Breast epithelium (tissue), 4 donors: Measurements from ENCODE around the gene RB1. TPM values are rescaled to one million over a fixed set of nuclear protein-coding genes. Genes with fewer than 3 reads are reported as not detected.
A peak's percentile ranks its signal among the peaks of the same experiment; 100 is the strongest.

ENCODE experiments used
- DNase-seq, 2 donors: peaks; one replicate each; pipeline ENCODE4 v3.0.0-alpha.2; 2019; ENCODE audit warnings: low spot score in 2 of 2
- H3K27ac ChIP-seq, 2 donors: fragments of 200-600 bp; sonication (generic) in 1 of 2; one replicate each; pipeline ENCODE4 v1.5.1; 2016 to 2019; ENCODE audit warnings: mild to moderate bottlenecking in 1 of 2
- H3K27me3 ChIP-seq, 2 donors: fragments of 200-600 bp; sonication (generic) in 1 of 2; one replicate each; pipeline versions ENCODE4 v1.5.1 to v1.6.0; 2017 to 2019; ENCODE audit warnings: control low read depth in 1 of 2, mild to moderate bottlenecking in 1 of 2
- H3K36me3 ChIP-seq: fragments of 200-600 bp; one replicate; pipeline ENCODE4 v1.5.1; 2019
- H3K4me1 ChIP-seq, 2 donors: fragments of 200-600 bp; sonication (generic); one replicate each; pipeline ENCODE4 v1.5.1; 2016 to 2019; ENCODE audit warnings: control low read depth in 1 of 2
- H3K4me3 ChIP-seq, 3 donors: fragments of 200-600 bp; sonication (generic); 1 replicate in 2 of 3; 2 replicates in 1 of 3; pipeline ENCODE4 v1.5.1; 2016 to 2019; ENCODE audit warnings: mild to moderate bottlenecking in 3 of 3, moderate library complexity in 2 of 3
- H3K9me3 ChIP-seq, 2 donors: fragments of 200-600 bp; sonication (generic) in 1 of 2; one replicate each; pipeline ENCODE4 v1.5.1; 2016 to 2019; ENCODE audit warnings: control low read depth in 1 of 2
- CTCF ChIP-seq, 3 donors: fragments of 450-650 bp; IDR thresholded peaks; one replicate each; pipeline ENCODE4 v1.5.1; 2016 to 2017; ENCODE audit warnings: antibody characterized with exemption in 3 of 3, mild to moderate bottlenecking in 3 of 3, moderate library complexity in 3 of 3
- POLR2A ChIP-seq: fragments of 450-650 bp; IDR thresholded peaks from one replicate; pipeline ENCODE4 v1.6.1; 2016; ENCODE audit warnings: antibody characterized with exemption, mild to moderate bottlenecking, moderate library complexity
- POLR2AphosphoS5 ChIP-seq, 3 donors: sonication (generic); formaldehyde crosslinking; IDR thresholded peaks; one replicate each; pipeline ENCODE4 v1.6.1; 2017; ENCODE audit warnings: antibody characterized with exemption in 3 of 3
- intact Hi-C: fragments of 100-400 bp; cut with DNase I; formaldehyde crosslinking; loops from one replicate; pipeline ENCODE4 v1.15.1; 2023; ENCODE audit warnings: low total_unique reads
- total RNA-seq, 3 donors: library from RNA; depleted of rRNA; stranded (reverse); fragments of >200 nt; gene quantifications; one replicate each; pipeline ENCODE4 v1.1.0, GENCODE V29; 2016

The RB1 gene
- total RNA-seq, 3 donors from 2014 or later: 24.0 to 45.2 (median 43.6) TPM

- Histone ChIP-seq H3K9me3 (peaks cover 3 to 4% of the 10 kb centered on the region in 2 donors), H3K27ac (no peak overlapping the region), H3K4me3 (peak overlapping the region in 2 of 3 donors; percentile 6 to 31)
Measured at GRCh38 chr13:48316826-48317510, 13.4 kb downstream of the RB1 start.

GRCh38 chr13:48317511-48318376 is 14.2 kb downstream of the RB1 start:
- intact Hi-C loops: no loop called here
- Histone ChIP-seq H3K27ac (no peak overlapping the region), H3K4me3 (peak overlapping the region; percentile 6 to 31 (median 17)), H3K27me3 (no peaks in the 10 kb centered on the region), H3K9me3 (peaks cover 3 to 4% of the 10 kb centered on the region in 2 donors), H3K36me3 (no peaks in the 10 kb centered on the region), H3K4me1 (no peaks in the 10 kb centered on the region)
- DNase-seq: no peak
- TF ChIP-seq CTCF (IDR thresholded peaks at IDR 0.05) (no peak), POLR2AphosphoS5 (IDR thresholded peaks at IDR 0.05) (no peak), POLR2A (no peak)

More at GRCh38 chr13:48316826-48317510, 13.4 kb downstream of the RB1 start:
- DNase-seq: no peak
- TF ChIP-seq POLR2A: no peak
- TF ChIP-seq POLR2AphosphoS5 (IDR thresholded peaks at IDR 0.05): no peak
- no peak for TF ChIP-seq CTCF (IDR thresholded peaks at IDR 0.05)
- H3K4me1 ChIP-seq: no peaks in the 10 kb centered on the region
- intact Hi-C loops: no loop called here
- no peaks in the 10 kb centered on the region for H3K36me3 ChIP-seq
- no peaks in the 10 kb centered on the region for H3K27me3 ChIP-seq

GRCh38 chr13:48318377-48318811 is 14.8 kb downstream of the RB1 start:
- Histone ChIP-seq H3K27ac (no peak overlapping the region), H3K27me3 (no peaks in the 10 kb centered on the region), H3K4me3 (peak overlapping the region; percentile 6 to 31 (median 17)), H3K4me1 (no peaks in the 10 kb centered on the region), H3K36me3 (no peaks in the 10 kb centered on the region), H3K9me3 (peaks cover 3 to 4% of the 10 kb centered on the region in 2 donors)
- intact Hi-C loops: no loop called here
- TF ChIP-seq POLR2A: no peak
- TF ChIP-seq POLR2AphosphoS5 (IDR thresholded peaks at IDR 0.05): no peak
- no peak for DNase-seq

- no peak for DNase-seq
- TF ChIP-seq CTCF (IDR thresholded peaks at IDR 0.05): no peak
- no peak for TF ChIP-seq POLR2A
- no peak for TF ChIP-seq POLR2AphosphoS5 (IDR thresholded peaks at IDR 0.05)
- H3K4me3 ChIP-seq: peak overlapping the region; percentile 6 to 31 (median 17)
- H3K9me3 ChIP-seq: peaks cover 3 to 4% of the 10 kb centered on the region in 2 donors
- no peaks in the 10 kb centered on the region for H3K4me1 ChIP-seq
- no peaks in the 10 kb centered on the region for H3K27me3 ChIP-seq
- H3K27ac ChIP-seq: no peak overlapping the region
- intact Hi-C loops: no loop called here
- H3K36me3 ChIP-seq: no peaks in the 10 kb centered on the region
Measured at GRCh38 chr13:48318821-48319511, 15.4 kb downstream of the RB1 start.

- H3K9me3 ChIP-seq: peaks cover 3 to 4% of the 10 kb centered on the region in 2 donors
- H3K4me3 ChIP-seq: peak overlapping the region in 1 of 3 donors; percentile 31
- no peak overlapping the region for H3K27ac ChIP-seq
- H3K36me3 ChIP-seq: no peaks in the 10 kb centered on the region
- intact Hi-C loops: no loop called here
- TF ChIP-seq CTCF (IDR thresholded peaks at IDR 0.05) (no peak), POLR2AphosphoS5 (IDR thresholded peaks at IDR 0.05) (no peak), POLR2A (no peak)
- DNase-seq: no peak
- no peaks in the 10 kb centered on the region for H3K27me3 ChIP-seq
- no peaks in the 10 kb centered on the region for H3K4me1 ChIP-seq
Measured at GRCh38 chr13:48319531-48320398, 16.2 kb downstream of the RB1 start.
